Left ventricle myocardium superior (tissue), 1 donor: ENCODE measurements around the gene DUS2. TPM values are rescaled to one million over a fixed set of nuclear protein-coding genes. Genes with fewer than 3 reads are reported as not detected.
"Not testable (repeated sequence)": the region's sequence is repeated elsewhere in the genome, so short reads cannot be mapped to it uniquely, and the experiment has no call there.

Experiments used
- ATAC-seq: fragments of 200-7000 bp; cut with Tn5 transposase; one replicate; pipeline ENCODE4 v1.9.1; 2020; ENCODE audit warnings: mild to moderate bottlenecking, moderate library complexity
- DNase-seq: peaks from one replicate; pipeline ENCODE4 v3.0.0-alpha.2; 2020
- intact Hi-C: fragments of 100-400 bp; cut with micrococcal nuclease; formaldehyde crosslinking; loops from one replicate; pipeline ENCODE4 v1.11.0; 2022
- total RNA-seq: library from RNA; stranded (reverse); fragmentation: NEBNext Ultra II Directional; extraction: Animal tissue kit (Norgen Biotek cat#: 25700); gene quantifications from one replicate; pipeline ENCODE4 v1.2.1, GENCODE V29; 2021
- donor health status: DM: no; HTN: yes; CAD: no; lungs with severe emphysema.

The DUS2 gene
- total RNA-seq, 1 donor from 2014 or later, result 4.9 TPM

- intact Hi-C loops, ATAC-seq, DNase-seq: not testable (repeated sequence)
These were observed 87.5 kb downstream of the DUS2 start for GRCh38 chr16:68110611-68111010.

- ATAC-seq (no peak), DNase-seq (no peak)
These were observed 88.3 kb downstream of the DUS2 start for GRCh38 chr16:68111379-68111778.

GRCh38 chr16:68113059-68113761, 90.1 kb downstream of the DUS2 start:
- no peak for DNase-seq
- no peak for ATAC-seq
- intact Hi-C loops, result no loop called here

More at GRCh38 chr16:68111379-68111778, 88.3 kb downstream of the DUS2 start:
- intact Hi-C loops, result no loop called here

GRCh38 chr16:68113765-68114240, 90.7 kb downstream of the DUS2 start:
- intact Hi-C loops, result no loop called here
- ATAC-seq (no peak), DNase-seq (no peak)

- ATAC-seq, intact Hi-C loops, DNase-seq: not testable (repeated sequence)
These were observed 91.9 kb downstream of the DUS2 start for GRCh38 chr16:68114939-68115338.

GRCh38 chr16:68115851-68116250, 92.8 kb downstream of the DUS2 start:
- DNase-seq (no peak), ATAC-seq (no peak)
- intact Hi-C loops, result no loop called here

- no peak for ATAC-seq
- intact Hi-C loops, result no loop called here
These were observed 93.3 kb downstream of the DUS2 start for GRCh38 chr16:68116256-68116867.

GRCh38 chr16:68117884-68118283, 94.8 kb downstream of the DUS2 start:
- no peak for ATAC-seq
- intact Hi-C loops, result no loop called here
- no peak for DNase-seq

More at GRCh38 chr16:68116256-68116867, 93.3 kb downstream of the DUS2 start:
- no peak for DNase-seq

GRCh38 chr16:68118954-68119353, 95.9 kb downstream of the DUS2 start:
- intact Hi-C loops, DNase-seq, ATAC-seq: not testable (repeated sequence)

- DNase-seq, intact Hi-C loops, ATAC-seq: not testable (repeated sequence)
These were observed 97.4 kb downstream of the DUS2 start for GRCh38 chr16:68120496-68120895.

GRCh38 chr16:68126395-68126794, 103.3 kb downstream of the DUS2 start:
- ATAC-seq, result no peak
- intact Hi-C loops, result no loop called here
- DNase-seq, result no peak

GRCh38 chr16:68128577-68129305, 105.7 kb downstream of the DUS2 start:
- no peak for DNase-seq
- intact Hi-C loops, result no loop called here

More at GRCh38 chr16:68128577-68129305, 105.7 kb downstream of the DUS2 start:
- peak; percentile 86 for ATAC-seq

Other genes starting within 250 kb of the DUS2 start
- 11.8 TPM for gene RANBP10, start 216.7 kb upstream of the DUS2 start, total RNA-seq
- 0.37 TPM for gene TSNAXIP1, start 216.4 kb upstream of the DUS2 start, total RNA-seq
- gene THAP11, start 181.0 kb upstream of the DUS2 start, total RNA-seq, result 32.6 TPM
- gene NUTF2, start 176.4 kb upstream of the DUS2 start, total RNA-seq, result 84.4 TPM
- 20.8 TPM for gene CENPT, start 175.6 kb upstream of the DUS2 start, total RNA-seq
- gene EDC4, start 150.2 kb upstream of the DUS2 start, total RNA-seq, result 31.8 TPM
- not detected for gene NRN1L, start 138.4 kb upstream of the DUS2 start, total RNA-seq
- gene PSKH1, start 130.0 kb upstream of the DUS2 start, total RNA-seq, result 18.1 TPM
- 0.37 TPM for gene CTRL, start 91.4 kb upstream of the DUS2 start, total RNA-seq
- 54.1 TPM for gene PSMB10, start 86.4 kb upstream of the DUS2 start, total RNA-seq
- gene LCAT, start 79.2 kb upstream of the DUS2 start, total RNA-seq, result 21.9 TPM
- gene SLC12A4, start 54.6 kb upstream of the DUS2 start, total RNA-seq, result 95.5 TPM
- gene DPEP3, start 42.8 kb upstream of the DUS2 start, total RNA-seq, result not detected
- 2.2 TPM for gene DPEP2, start 23.8 kb upstream of the DUS2 start, total RNA-seq
- gene DPEP2NB, start 7.4 kb upstream of the DUS2 start, total RNA-seq, result not detected
- gene DDX28, start 52 bp upstream of the DUS2 start, total RNA-seq, result 7.7 TPM
- 24.7 TPM for gene NFATC3, start 62.1 kb downstream of the DUS2 start, total RNA-seq
- 0.87 TPM for gene ESRP2, start 212.8 kb downstream of the DUS2 start, total RNA-seq
- 33.8 TPM for gene PLA2G15, start 222.1 kb downstream of the DUS2 start, total RNA-seq
- gene SLC7A6, start 241.2 kb downstream of the DUS2 start, total RNA-seq, result 38.2 TPM